ENCODE data around the gene MADCAM1. TPM values are rescaled to one million over a fixed set of nuclear protein-coding genes. Genes with fewer than 3 reads are reported as not detected.
"Not testable (repeated sequence)": the region's sequence is repeated elsewhere in the genome, so short reads cannot be mapped to it uniquely, and the experiment has no call there.

The MADCAM1 gene
- total RNA-seq = 2.6 TPM

DNA sequence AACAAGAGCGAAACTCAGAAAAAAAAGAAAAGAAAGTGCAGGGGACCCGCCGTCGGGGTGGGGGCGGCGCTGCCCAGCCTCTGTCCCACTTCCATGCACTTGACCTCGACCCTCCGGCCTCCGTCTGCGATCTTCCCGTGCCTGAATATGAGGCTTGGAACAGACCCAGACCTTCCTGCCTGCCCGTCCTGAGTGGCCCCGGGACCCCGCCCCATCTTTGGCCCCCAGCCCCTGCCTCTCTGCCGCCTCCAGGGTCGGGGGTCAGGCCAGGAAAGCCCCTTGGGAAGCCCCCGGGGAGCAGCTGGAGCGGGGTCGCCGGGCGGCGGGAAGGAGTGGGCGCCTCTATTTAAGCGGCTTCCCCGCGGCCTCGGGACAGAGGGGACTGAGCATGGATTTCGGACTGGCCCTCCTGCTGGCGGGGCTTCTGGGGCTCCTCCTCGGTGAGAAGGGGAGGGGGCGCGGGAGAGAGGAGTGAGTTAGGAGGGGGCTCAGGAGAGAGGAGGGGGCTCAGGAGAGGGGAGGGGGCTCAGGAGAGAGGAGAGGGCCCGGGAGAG, at the start of gene MADCAM1:
TSS of gene MADCAM1 (plus strand) at position 375 of the 554 bp plus-strand sequence. CDS start at position 389, 14 bp downstream.
- Histone ChIP-seq H3K27me3 (ENCODE audit: control insufficient read depth in 3 of 3, insufficient read depth in 3 of 3, low read length in 3 of 3) (peaks cover 22 to 43% (median 23%) of the 10 kb centered on the region in 3 donors), H3K4me3 (ENCODE audit: low read length in 3 of 3) (no peak within 1 kb of the TSS), H3K4me1 (ENCODE audit: control insufficient read depth in 3 of 3, insufficient read depth in 3 of 3, low read length in 3 of 3) (peaks cover 3 to 9% (median 3%) of the 10 kb centered on the region in 3 donors), H3K36me3 (ENCODE audit: control insufficient read depth in 3 of 3, insufficient read depth in 3 of 3, low read length in 3 of 3) (no peaks in the 10 kb centered on the region), H3K9me3 (ENCODE audit: control insufficient read depth in 3 of 3, low read length in 3 of 3) (no peaks in the 10 kb centered on the region), H3K9ac (ENCODE audit: low read depth in 1 of 3, low read length in 3 of 3) (no peak within 1 kb of the TSS), H3K27ac (ENCODE audit: low read depth, low read length) (no peak within 1 kb of the TSS)

DNA sequence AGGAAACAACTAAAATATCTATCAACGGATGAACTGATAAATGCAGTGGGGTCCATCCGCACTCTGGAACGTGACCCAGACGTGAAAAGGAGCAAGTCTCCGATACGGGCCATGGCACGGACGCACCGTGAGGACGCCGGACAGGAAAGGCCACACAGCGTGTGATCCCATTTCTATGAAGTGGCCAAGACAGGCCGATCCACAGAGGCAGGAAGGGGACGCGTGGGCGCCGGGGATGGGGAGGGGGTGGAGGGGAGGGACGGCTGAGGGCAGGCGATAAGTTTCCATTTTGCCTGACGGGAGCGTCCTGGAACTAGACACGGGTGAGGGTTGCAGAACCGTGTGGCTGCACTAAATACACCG, 49.2 kb upstream of the MADCAM1 start:
- Histone ChIP-seq H3K9me3 (ENCODE audit: control insufficient read depth in 3 of 3, low read length in 3 of 3) (no peaks in the 10 kb centered on the region), H3K36me3 (ENCODE audit: control insufficient read depth in 3 of 3, insufficient read depth in 3 of 3, low read length in 3 of 3) (peaks cover 0 to 1% (median 0%) of the 10 kb centered on the region in 3 donors), H3K27ac (ENCODE audit: low read depth, low read length) (no peak overlapping the region)

DNA sequence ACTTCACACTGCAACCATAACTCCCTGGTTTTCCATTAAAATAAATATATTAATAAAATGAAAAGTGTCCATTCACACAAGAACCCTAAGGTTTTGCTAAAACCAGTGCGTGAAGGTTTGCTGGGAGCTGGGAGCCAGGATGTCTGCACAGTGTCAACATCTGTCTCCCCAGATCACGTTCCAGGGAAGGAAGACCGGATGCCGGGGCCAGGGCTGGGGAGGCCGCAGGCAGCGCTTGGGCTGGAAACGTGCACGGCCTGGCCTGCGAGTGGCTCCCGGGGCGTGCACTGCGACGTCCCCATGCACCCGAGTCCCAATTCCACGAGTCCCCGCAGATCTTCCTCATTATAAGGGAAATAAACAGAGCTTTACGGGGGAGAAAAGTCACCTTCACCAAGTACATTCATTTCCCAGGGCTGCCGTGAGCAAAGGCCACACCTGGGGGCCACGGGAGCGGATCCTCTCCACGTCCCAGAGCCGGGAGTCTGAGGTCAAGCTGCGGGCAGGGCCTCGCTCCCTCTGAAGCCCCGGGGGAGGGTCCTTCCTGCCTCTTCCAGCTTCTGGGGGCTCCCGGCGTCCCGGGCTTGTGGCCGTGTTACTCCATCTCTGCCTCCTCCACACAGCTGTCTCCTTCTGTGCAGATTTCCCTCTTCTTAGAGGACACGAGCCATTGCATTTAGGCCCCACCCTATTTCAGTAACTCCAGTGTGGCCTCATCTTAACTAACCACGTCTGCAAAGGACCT, 48.3 kb upstream of the MADCAM1 start:
- Histone ChIP-seq H3K9me3 (ENCODE audit: control insufficient read depth in 3 of 3, low read length in 3 of 3) (no peaks in the 10 kb centered on the region), H3K27ac (ENCODE audit: low read depth, low read length) (no peak overlapping the region), H3K36me3 (ENCODE audit: control insufficient read depth in 3 of 3, insufficient read depth in 3 of 3, low read length in 3 of 3) (peaks cover 0 to 1% (median 0%) of the 10 kb centered on the region in 3 donors), H3K27me3 (ENCODE audit: control insufficient read depth in 3 of 3, insufficient read depth in 3 of 3, low read length in 3 of 3) (peaks cover 0 to 4% (median 0%) of the 10 kb centered on the region in 3 donors), H3K4me1 (ENCODE audit: control insufficient read depth in 3 of 3, insufficient read depth in 3 of 3, low read length in 3 of 3) (peaks cover 2 to 3% (median 3%) of the 10 kb centered on the region in 3 donors), H3K9ac (ENCODE audit: low read depth in 1 of 3, low read length in 3 of 3) (peak overlapping the region in 1 of 3 donors; percentile 16), H3K4me3 (ENCODE audit: low read length in 3 of 3) (no peak overlapping the region)

More for the DNA sequence above, 49.2 kb upstream of the MADCAM1 start:
- peaks cover 0 to 4% (median 0%) of the 10 kb centered on the region in 3 donors for H3K27me3 ChIP-seq (ENCODE audit: control insufficient read depth in 3 of 3, insufficient read depth in 3 of 3, low read length in 3 of 3)
- H3K4me1 ChIP-seq (ENCODE audit: control insufficient read depth in 3 of 3, insufficient read depth in 3 of 3, low read length in 3 of 3) = peaks cover 2 to 3% (median 3%) of the 10 kb centered on the region in 3 donors
- H3K9ac ChIP-seq (ENCODE audit: low read depth in 1 of 3, low read length in 3 of 3) = no peak overlapping the region
- no peak overlapping the region for H3K4me3 ChIP-seq (ENCODE audit: low read length in 3 of 3)

DNA sequence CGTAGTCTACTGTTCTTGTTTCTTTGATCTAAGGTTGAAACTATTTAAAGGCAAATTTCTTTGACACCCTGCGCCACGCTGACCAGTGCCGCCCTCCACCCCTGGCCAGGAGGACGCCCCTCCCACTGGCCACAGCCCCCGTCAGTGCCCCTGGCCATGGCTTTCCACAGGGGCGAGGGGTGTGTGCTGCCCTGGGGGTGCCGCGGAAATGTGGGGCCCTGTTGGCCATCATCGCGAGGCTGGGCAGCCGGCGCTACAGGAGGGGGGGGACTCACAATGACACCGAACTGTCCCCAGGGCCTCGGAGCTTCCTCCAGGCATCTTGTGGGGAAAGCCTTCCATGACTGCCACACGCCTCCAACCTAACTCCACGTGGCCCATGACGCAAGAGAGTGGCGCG, 46.4 kb upstream of the MADCAM1 start:
- Histone ChIP-seq H3K9ac (ENCODE audit: low read depth in 1 of 3, low read length in 3 of 3) (no peak overlapping the region), H3K9me3 (ENCODE audit: control insufficient read depth in 3 of 3, low read length in 3 of 3) (no peaks in the 10 kb centered on the region), H3K27ac (ENCODE audit: low read depth, low read length) (no peak overlapping the region), H3K27me3 (ENCODE audit: control insufficient read depth in 3 of 3, insufficient read depth in 3 of 3, low read length in 3 of 3) (peaks cover 0 to 4% (median 0%) of the 10 kb centered on the region in 3 donors), H3K4me3 (ENCODE audit: low read length in 3 of 3) (no peak overlapping the region), H3K4me1 (ENCODE audit: control insufficient read depth in 3 of 3, insufficient read depth in 3 of 3, low read length in 3 of 3) (peaks cover 2 to 3% (median 3%) of the 10 kb centered on the region in 3 donors), H3K36me3 (ENCODE audit: control insufficient read depth in 3 of 3, insufficient read depth in 3 of 3, low read length in 3 of 3) (peaks cover 0 to 1% (median 0%) of the 10 kb centered on the region in 3 donors)

- H3K36me3 ChIP-seq (ENCODE audit: control insufficient read depth in 3 of 3, insufficient read depth in 3 of 3, low read length in 3 of 3); H3K9me3 ChIP-seq (ENCODE audit: control insufficient read depth in 3 of 3, low read length in 3 of 3); H3K4me3 ChIP-seq (ENCODE audit: low read length in 3 of 3); H3K27ac ChIP-seq (ENCODE audit: low read depth, low read length); H3K27me3 ChIP-seq (ENCODE audit: control insufficient read depth in 3 of 3, insufficient read depth in 3 of 3, low read length in 3 of 3); H3K4me1 ChIP-seq (ENCODE audit: control insufficient read depth in 3 of 3, insufficient read depth in 3 of 3, low read length in 3 of 3); H3K9ac ChIP-seq (ENCODE audit: low read depth in 1 of 3, low read length in 3 of 3): not testable (repeated sequence)
These were observed 45.3 kb upstream of the MADCAM1 start for GRCh38 chr19:450912-451481.

DNA sequence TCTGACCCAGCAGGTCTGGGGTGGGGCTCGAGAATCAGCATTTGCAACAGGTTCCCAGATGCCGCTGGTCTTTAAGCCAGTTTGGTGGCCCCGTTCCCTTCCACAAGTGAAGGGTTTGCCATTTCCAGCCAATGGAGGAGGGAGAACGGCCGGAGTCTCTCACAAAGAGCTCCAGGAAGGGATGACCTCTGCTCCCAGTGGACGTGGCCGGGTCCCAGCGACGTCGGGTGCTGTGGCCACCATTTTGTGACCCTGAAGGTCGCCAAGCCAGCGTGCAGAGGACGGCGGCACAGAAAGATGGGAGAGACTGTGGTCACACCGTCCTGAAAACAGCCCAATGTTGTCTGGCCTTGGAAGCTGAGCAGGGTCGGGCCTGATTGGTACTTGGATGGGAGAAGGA, 43.5 kb upstream of the MADCAM1 start:
- H3K9me3 ChIP-seq (ENCODE audit: control insufficient read depth in 3 of 3, low read length in 3 of 3) = no peaks in the 10 kb centered on the region
- H3K27me3 ChIP-seq (ENCODE audit: control insufficient read depth in 3 of 3, insufficient read depth in 3 of 3, low read length in 3 of 3) = peaks cover 0 to 4% (median 0%) of the 10 kb centered on the region in 3 donors
- peaks cover 2 to 3% (median 3%) of the 10 kb centered on the region in 3 donors for H3K4me1 ChIP-seq (ENCODE audit: control insufficient read depth in 3 of 3, insufficient read depth in 3 of 3, low read length in 3 of 3)
- H3K4me3 ChIP-seq (ENCODE audit: low read length in 3 of 3) = no peak overlapping the region
- H3K36me3 ChIP-seq (ENCODE audit: control insufficient read depth in 3 of 3, insufficient read depth in 3 of 3, low read length in 3 of 3) = no peaks in the 10 kb centered on the region
- no peak overlapping the region for H3K27ac ChIP-seq (ENCODE audit: low read depth, low read length)
- H3K9ac ChIP-seq (ENCODE audit: low read depth in 1 of 3, low read length in 3 of 3) = no peak overlapping the region

DNA sequence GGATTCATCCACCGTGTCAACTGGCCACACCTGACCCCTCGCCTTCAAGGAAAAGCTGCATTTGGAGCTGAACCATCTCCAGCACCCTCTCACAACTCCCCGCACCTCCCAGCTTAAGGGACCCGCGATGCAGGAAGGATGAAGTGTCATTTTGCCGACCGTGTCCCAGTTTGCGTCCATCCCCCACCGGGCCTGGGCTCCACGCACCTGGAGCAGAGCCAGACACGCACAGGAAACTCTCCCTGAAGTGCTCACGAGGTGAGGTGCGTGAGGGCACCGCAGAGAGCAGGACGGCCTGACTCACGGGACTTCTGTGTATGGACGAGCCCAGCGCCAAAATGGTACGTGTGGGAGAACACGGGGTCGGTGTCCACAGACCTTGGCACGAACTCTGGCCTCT, 42.7 kb upstream of the MADCAM1 start:
- Histone ChIP-seq H3K9ac (ENCODE audit: low read depth in 1 of 3, low read length in 3 of 3) (no peak overlapping the region), H3K27me3 (ENCODE audit: control insufficient read depth in 3 of 3, insufficient read depth in 3 of 3, low read length in 3 of 3) (no peaks in the 10 kb centered on the region), H3K9me3 (ENCODE audit: control insufficient read depth in 3 of 3, low read length in 3 of 3) (no peaks in the 10 kb centered on the region), H3K27ac (ENCODE audit: low read depth, low read length) (no peak overlapping the region), H3K4me1 (ENCODE audit: control insufficient read depth in 3 of 3, insufficient read depth in 3 of 3, low read length in 3 of 3) (no peaks in the 10 kb centered on the region), H3K36me3 (ENCODE audit: control insufficient read depth in 3 of 3, insufficient read depth in 3 of 3, low read length in 3 of 3) (no peaks in the 10 kb centered on the region), H3K4me3 (ENCODE audit: low read length in 3 of 3) (no peak overlapping the region)

GRCh38 chr19:455031-455705, 41.1 kb upstream of the MADCAM1 start:
- Histone ChIP-seq H3K9me3 (ENCODE audit: control insufficient read depth in 3 of 3, low read length in 3 of 3) (no peaks in the 10 kb centered on the region), H3K36me3 (ENCODE audit: control insufficient read depth in 3 of 3, insufficient read depth in 3 of 3, low read length in 3 of 3) (no peaks in the 10 kb centered on the region), H3K27ac (ENCODE audit: low read depth, low read length) (no peak overlapping the region), H3K4me3 (ENCODE audit: low read length in 3 of 3) (no peak overlapping the region), H3K9ac (ENCODE audit: low read depth in 1 of 3, low read length in 3 of 3) (no peak overlapping the region), H3K27me3 (ENCODE audit: control insufficient read depth in 3 of 3, insufficient read depth in 3 of 3, low read length in 3 of 3) (peaks cover 0 to 4% (median 4%) of the 10 kb centered on the region in 3 donors), H3K4me1 (ENCODE audit: control insufficient read depth in 3 of 3, insufficient read depth in 3 of 3, low read length in 3 of 3) (peaks cover 0 to 5% (median 3%) of the 10 kb centered on the region in 3 donors)

- Histone ChIP-seq H3K9ac (ENCODE audit: low read depth in 1 of 3, low read length in 3 of 3) (no peak overlapping the region), H3K4me1 (ENCODE audit: control insufficient read depth in 3 of 3, insufficient read depth in 3 of 3, low read length in 3 of 3) (peaks cover 0 to 5% (median 3%) of the 10 kb centered on the region in 3 donors), H3K27ac (ENCODE audit: low read depth, low read length) (no peak overlapping the region), H3K36me3 (ENCODE audit: control insufficient read depth in 3 of 3, insufficient read depth in 3 of 3, low read length in 3 of 3) (no peaks in the 10 kb centered on the region), H3K4me3 (ENCODE audit: low read length in 3 of 3) (no peak overlapping the region), H3K27me3 (ENCODE audit: control insufficient read depth in 3 of 3, insufficient read depth in 3 of 3, low read length in 3 of 3) (peaks cover 0 to 4% (median 4%) of the 10 kb centered on the region in 3 donors), H3K9me3 (ENCODE audit: control insufficient read depth in 3 of 3, low read length in 3 of 3) (no peaks in the 10 kb centered on the region)
These were observed 40.3 kb upstream of the MADCAM1 start for GRCh38 chr19:455851-456546.

Measured in skeletal muscle tissue (tissue), 4 donors.